ENCODE data around the gene CROCC.
"Not testable (repeated sequence)": the region's sequence is repeated elsewhere in the genome, so short reads cannot be mapped to it uniquely, and the experiment has no call there.

- not testable (repeated sequence) for TF ChIP-seq POLR2A (IDR thresholded peaks at IDR 0.05; ENCODE audit: low read length); GATA1 (IDR thresholded peaks at IDR 0.05; ENCODE audit: low read depth, low read length)
These were observed 31.2 kb upstream of the CROCC start for GRCh38 chr1:16890539-16891021.

All from erythroblast (primary cell).